AG04450 (cell line): ENCODE measurements around the gene CCP110. TPM values are rescaled to one million over a fixed set of nuclear protein-coding genes. Genes with fewer than 3 reads are reported as not detected.
A peak's percentile ranks its signal among the peaks of the same experiment; 100 is the strongest.

Experiments
- CTCF ChIA-PET: fragments of 300-600, 350-600 bp; formaldehyde crosslinking; extraction: SDS; loops from one replicate; lab custom pipeline; 2022; ENCODE audit warnings: antibody characterized with exemption, inconsistent platforms; lab: Charles Lee
- POLR2A ChIA-PET: fragments of 350-600 bp; formaldehyde crosslinking; extraction: SDS; loops from one replicate; lab custom pipeline; 2021; ENCODE audit warnings: antibody characterized with exemption, inconsistent platforms; lab: Yijun Ruan, JAX
- DNase-seq: peaks from one replicate; pipeline ENCODE4 v3.0.0-alpha.2; 2011; ENCODE audit warnings: low read depth, low spot score
- H3K27ac ChIP-seq: one replicate; pipeline ENCODE4 v1.5.1; 2012; ENCODE audit warnings: low read depth, low read length, control low read depth
- H3K27me3 ChIP-seq: one replicate; pipeline ENCODE4 v1.6.0; 2012; ENCODE audit warnings: low read length; ENCODE audit not compliant: control insufficient read depth, insufficient read depth
- H3K4me3 ChIP-seq: 2 replicates; pipeline ENCODE4 v1.5.1; 2011; ENCODE audit warnings: mild to moderate bottlenecking, low read depth, low read length, control low read depth
- H3K9me3 ChIP-seq: 2 replicates; pipeline ENCODE4 v1.5.1; 2012; ENCODE audit warnings: low read length; ENCODE audit not compliant: control insufficient read depth, insufficient read depth
- polyA plus RNA-seq: library from polyadenylated mRNA; depleted of rRNA; stranded (reverse); fragments of >200 nt; gene quantifications from 2 replicates; pipeline ENCODE4 v1.2.3, GENCODE V29; 2011
- TF ChIP-seq, protein P1 (sequence below): IDR thresholded peaks from 2 replicates; pipeline ENCODE4 v1.5.1; 2011; ENCODE audit warnings: low read depth, low read length, control low read depth, inconsistent platforms

Gene CCP110
- polyA plus RNA-seq, 1 experiment, result 8.5 TPM

DNA sequence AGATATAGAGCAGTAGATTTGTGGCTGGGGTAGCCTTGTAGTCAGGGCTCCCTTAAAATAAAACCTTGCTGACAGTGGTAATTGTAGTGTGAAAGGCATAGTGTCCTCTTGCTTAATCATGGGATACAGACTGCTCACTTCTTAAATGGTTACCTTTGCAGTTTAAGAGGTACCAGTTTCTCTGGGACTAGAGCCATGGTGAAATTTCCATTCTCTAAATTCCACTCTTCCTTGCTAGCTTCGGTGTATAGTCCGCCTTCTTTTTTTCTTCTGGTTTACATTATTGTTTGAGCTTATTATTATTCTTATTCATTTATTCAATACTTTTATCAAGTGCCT is 1.6 kb downstream of the CCP110 start:
- H3K9me3 ChIP-seq, result no peaks in the 10 kb centered on the region; the same call in 1 of the 2 replicates
- CTCF ChIA-PET, result interaction anchor here (0.6 to 3.8 kb wide), 3 partner anchors 23 to 149 kb away, joined by 3 to 18 read pairs (median 4); partner anchors contain the start of gene VPS35L
- DNase-seq, result no peak
- no peak overlapping the region for H3K27ac ChIP-seq
- TF ChIP-seq, protein P1, sequence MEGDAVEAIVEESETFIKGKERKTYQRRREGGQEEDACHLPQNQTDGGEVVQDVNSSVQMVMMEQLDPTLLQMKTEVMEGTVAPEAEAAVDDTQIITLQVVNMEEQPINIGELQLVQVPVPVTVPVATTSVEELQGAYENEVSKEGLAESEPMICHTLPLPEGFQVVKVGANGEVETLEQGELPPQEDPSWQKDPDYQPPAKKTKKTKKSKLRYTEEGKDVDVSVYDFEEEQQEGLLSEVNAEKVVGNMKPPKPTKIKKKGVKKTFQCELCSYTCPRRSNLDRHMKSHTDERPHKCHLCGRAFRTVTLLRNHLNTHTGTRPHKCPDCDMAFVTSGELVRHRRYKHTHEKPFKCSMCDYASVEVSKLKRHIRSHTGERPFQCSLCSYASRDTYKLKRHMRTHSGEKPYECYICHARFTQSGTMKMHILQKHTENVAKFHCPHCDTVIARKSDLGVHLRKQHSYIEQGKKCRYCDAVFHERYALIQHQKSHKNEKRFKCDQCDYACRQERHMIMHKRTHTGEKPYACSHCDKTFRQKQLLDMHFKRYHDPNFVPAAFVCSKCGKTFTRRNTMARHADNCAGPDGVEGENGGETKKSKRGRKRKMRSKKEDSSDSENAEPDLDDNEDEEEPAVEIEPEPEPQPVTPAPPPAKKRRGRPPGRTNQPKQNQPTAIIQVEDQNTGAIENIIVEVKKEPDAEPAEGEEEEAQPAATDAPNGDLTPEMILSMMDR, result no peak
- no peaks in the 10 kb centered on the region for H3K27me3 ChIP-seq
- POLR2A ChIA-PET, result no interaction called here
- H3K4me3 ChIP-seq, result peak overlapping the region; percentile 99

DNA sequence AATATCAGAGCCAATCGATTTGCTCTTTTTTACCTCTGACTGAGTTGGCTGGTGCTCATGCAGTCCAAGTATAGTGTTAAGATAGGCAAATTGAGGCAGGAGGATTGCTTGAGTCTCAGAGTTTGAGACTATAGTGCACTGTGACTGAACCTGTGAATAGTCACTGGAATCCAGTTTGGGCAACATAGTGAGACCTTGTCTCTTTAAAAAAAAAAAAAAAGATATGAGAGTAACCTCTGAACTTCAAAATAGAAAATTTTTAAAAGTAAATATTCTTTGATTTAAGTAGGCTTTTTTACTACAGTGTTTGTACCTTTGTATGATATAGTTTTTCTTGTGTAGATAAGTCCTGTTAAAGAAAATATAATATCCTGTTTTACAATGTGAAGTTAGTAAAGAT is 3.4 kb downstream of the CCP110 start:
- Histone ChIP-seq H3K27me3 (no peaks in the 10 kb centered on the region), H3K9me3 (no peaks in the 10 kb centered on the region; the same call in 1 of the 2 replicates), H3K4me3 (no peak overlapping the region), H3K27ac (no peak overlapping the region)
- CTCF ChIA-PET, result interaction anchor here (0.9 to 1.7 kb wide), 2 partner anchors 25 to 28 kb away, joined by 3 to 4 read pairs; partner anchors contain the start of gene VPS35L
- POLR2A ChIA-PET, result no interaction called here
- DNase-seq, result no peak
- TF ChIP-seq, protein P1, result no peak

DNA sequence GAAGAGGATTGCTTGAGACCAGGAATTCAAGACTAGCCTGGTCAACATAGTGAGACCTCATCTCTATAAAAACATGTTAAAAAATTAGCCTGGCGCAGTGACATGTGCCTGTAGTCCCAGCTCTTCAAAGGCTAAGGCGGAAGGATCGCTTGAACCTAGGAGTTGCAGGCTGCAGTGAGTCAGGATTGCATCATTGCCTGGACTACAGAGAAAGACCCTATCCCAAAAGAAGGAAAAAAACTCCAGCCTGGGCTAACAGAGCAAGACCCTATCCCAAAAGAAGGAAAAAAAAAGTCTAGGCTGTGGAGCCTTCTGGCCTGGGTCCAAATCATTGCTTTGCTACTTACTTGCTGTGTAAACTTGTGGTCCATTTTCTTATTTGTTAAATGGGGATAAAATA is 4.9 kb downstream of the CCP110 start:
- Histone ChIP-seq H3K27me3 (no peaks in the 10 kb centered on the region), H3K27ac (no peak overlapping the region), H3K9me3 (no peaks in the 10 kb centered on the region; the same call in 1 of the 2 replicates), H3K4me3 (no peak overlapping the region)
- ChIA-PET POLR2A (interaction anchor here (0.7 kb wide), 1 partner anchor 12 kb away, joined by 3 read pairs; no protein-coding TSS in a partner anchor), CTCF (interaction anchor here (1.9 to 2.3 kb wide), 2 partner anchors 27 to 379 kb away, joined by 7 to 8 read pairs; partner anchors contain the start of gene VPS35L)
- TF ChIP-seq, protein P1, result no peak
- DNase-seq, result no peak

GRCh38 chr16:19532601-19533000 is 8.9 kb downstream of the CCP110 start:
- no peak overlapping the region for H3K27ac ChIP-seq
- no peak overlapping the region for H3K4me3 ChIP-seq
- DNase-seq, result no peak
- ChIA-PET CTCF (no interaction called here), POLR2A (no interaction called here)
- H3K9me3 ChIP-seq, result no peaks in the 10 kb centered on the region
- TF ChIP-seq, protein P1, result no peak
- no peaks in the 10 kb centered on the region for H3K27me3 ChIP-seq

- TF ChIP-seq, protein P1, result no peak
- ChIA-PET POLR2A (interaction anchor here (0.6 kb wide), 1 partner anchor 12 kb away, joined by 3 read pairs; no protein-coding TSS in a partner anchor), CTCF (interaction anchor here (1.3 to 2.9 kb wide), 4 partner anchors 13 to 44 kb away, joined by 3 to 15 read pairs (median 7); partner anchors contain the start of gene VPS35L)
- no peaks in the 10 kb centered on the region for H3K27me3 ChIP-seq
- no peak for DNase-seq
- no peak overlapping the region for H3K27ac ChIP-seq
- no peak overlapping the region for H3K4me3 ChIP-seq
- H3K9me3 ChIP-seq, result no peaks in the 10 kb centered on the region
Measured at GRCh38 chr16:19540241-19540970, 16.7 kb downstream of the CCP110 start.
